AG09309 (cell line): ENCODE data around the gene NOS3.

ENCODE experiments used
- DNase-seq: peaks from one replicate; pipeline ENCODE4 v3.0.0-alpha.2; 2010; ENCODE audit warnings: low read depth
- H3K4me3 ChIP-seq: 2 replicates; pipeline ENCODE4 v1.5.1; 2011; ENCODE audit warnings: mild to moderate bottlenecking, low read depth, low read length, moderate library complexity; ENCODE audit not compliant: control insufficient read depth
- CTCF ChIP-seq: IDR thresholded peaks from 2 replicates; pipeline ENCODE4 v1.5.1; 2011; ENCODE audit warnings: mild to moderate bottlenecking, low read depth, low read length, inconsistent platforms; ENCODE audit not compliant: insufficient read depth, control insufficient read depth; ENCODE audit errors: missing control alignments

NOS3 gene

GRCh38 chr7:150955519-150956394 is 35.1 kb upstream of the NOS3 start:
- TF ChIP-seq CTCF, result no peak
- no peak for DNase-seq
- H3K4me3 ChIP-seq, result no peak overlapping the region

DNA sequence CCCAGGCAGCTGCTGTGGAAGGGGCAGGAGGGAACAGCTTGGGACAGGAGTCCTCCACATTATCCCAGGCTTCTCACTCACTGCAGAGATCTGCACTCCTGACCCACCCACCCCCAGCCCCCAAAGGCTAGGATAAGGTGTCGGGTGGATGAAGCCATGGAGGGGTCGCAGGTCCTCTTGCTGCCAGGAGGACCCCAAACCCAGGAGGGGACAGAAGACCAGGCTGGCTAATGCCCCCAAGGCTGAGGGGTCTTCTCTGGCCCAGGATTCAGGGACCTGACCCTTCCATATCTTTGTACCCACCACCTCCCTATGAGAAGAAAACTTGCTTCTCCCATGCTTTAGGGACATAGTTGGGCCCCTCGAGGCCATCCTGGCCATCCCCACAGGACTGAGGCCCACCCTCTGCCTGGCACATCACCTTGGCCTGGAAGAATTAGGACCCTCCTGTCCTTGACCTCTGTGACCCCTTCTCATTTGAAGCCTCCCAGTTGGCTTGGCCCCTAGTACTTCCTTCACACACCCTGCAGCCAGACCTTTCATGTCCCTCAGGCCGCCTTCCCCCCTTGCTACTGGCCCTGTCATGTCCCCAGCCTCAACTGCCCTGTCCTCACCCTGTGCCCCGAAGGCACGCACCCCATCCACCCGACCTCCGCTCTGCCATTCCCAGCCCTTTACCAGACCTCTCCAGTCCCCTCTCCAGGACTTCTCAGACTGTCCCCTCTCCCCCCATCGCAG is 34.3 kb upstream of the NOS3 start:
- no peak for TF ChIP-seq CTCF
- DNase-seq, result no peak
- no peak overlapping the region for H3K4me3 ChIP-seq

- DNase-seq, result no peak
- H3K4me3 ChIP-seq, result no peak overlapping the region
- no peak for TF ChIP-seq CTCF
Measured at GRCh38 chr7:150957133-150958020, 33.4 kb upstream of the NOS3 start.

DNA sequence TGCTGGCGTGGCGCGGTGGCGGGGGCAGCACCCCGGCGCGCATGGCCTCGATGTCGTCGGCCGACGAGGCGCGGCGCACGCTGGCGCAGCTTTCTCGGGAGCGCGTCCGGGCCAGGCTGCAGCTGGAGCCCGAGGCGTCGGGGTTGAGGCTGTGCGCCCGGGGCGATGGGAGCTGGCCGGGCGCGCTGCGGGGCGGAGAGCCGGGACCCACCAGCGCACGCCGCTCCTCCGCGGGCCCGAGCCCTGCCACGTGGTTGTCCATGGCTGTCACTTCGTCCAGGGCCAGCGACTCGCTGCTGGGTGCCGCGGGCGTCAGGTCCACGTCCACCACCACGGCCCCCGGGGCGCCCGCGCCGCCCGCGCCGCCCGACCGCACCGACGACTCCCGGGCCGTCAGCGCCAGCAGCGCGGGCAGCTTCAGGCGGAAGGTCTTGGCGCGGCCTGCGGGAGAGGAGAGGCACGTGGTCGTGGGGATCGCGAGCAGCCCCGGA is 32.7 kb upstream of the NOS3 start:
- no peak for TF ChIP-seq CTCF
- DNase-seq, result no peak
- no peak overlapping the region for H3K4me3 ChIP-seq

- no peak for DNase-seq
- H3K4me3 ChIP-seq, result no peak overlapping the region
Measured at GRCh38 chr7:150958597-150958996, 32.2 kb upstream of the NOS3 start.

More at GRCh38 chr7:150958597-150958996, 32.2 kb upstream of the NOS3 start:
- no peak for TF ChIP-seq CTCF
